GM10248 (cell line): Measurements from ENCODE around the gene GLOD4.

Experiments used
- CTCF ChIA-PET: fragments of 300-600 bp; sonication (Branson Sonifier 250); formaldehyde crosslinking; extraction: SDS; loops from one replicate; lab custom pipeline; 2021; ENCODE audit warnings: antibody characterized with exemption; lab: Yijun Ruan, JAX
- POLR2A ChIA-PET: fragments of 350-650 bp; sonication (Branson Sonifier 250); formaldehyde crosslinking; extraction: SDS; loops from one replicate; lab custom pipeline; 2020; ENCODE audit warnings: antibody characterized with exemption; lab: Yijun Ruan, JAX
- DNase-seq: peaks from one replicate; pipeline ENCODE4 v3.0.0; 2012; ENCODE audit errors: extremely low spot score
- TF ChIP-seq, protein P1 (sequence below): IDR thresholded peaks from 2 replicates; pipeline ENCODE4 v1.5.1; 2012; ENCODE audit warnings: mild to moderate bottlenecking, low read depth; ENCODE audit errors: extremely low read depth, missing control alignments, control extremely low read depth

Gene GLOD4

DNA sequence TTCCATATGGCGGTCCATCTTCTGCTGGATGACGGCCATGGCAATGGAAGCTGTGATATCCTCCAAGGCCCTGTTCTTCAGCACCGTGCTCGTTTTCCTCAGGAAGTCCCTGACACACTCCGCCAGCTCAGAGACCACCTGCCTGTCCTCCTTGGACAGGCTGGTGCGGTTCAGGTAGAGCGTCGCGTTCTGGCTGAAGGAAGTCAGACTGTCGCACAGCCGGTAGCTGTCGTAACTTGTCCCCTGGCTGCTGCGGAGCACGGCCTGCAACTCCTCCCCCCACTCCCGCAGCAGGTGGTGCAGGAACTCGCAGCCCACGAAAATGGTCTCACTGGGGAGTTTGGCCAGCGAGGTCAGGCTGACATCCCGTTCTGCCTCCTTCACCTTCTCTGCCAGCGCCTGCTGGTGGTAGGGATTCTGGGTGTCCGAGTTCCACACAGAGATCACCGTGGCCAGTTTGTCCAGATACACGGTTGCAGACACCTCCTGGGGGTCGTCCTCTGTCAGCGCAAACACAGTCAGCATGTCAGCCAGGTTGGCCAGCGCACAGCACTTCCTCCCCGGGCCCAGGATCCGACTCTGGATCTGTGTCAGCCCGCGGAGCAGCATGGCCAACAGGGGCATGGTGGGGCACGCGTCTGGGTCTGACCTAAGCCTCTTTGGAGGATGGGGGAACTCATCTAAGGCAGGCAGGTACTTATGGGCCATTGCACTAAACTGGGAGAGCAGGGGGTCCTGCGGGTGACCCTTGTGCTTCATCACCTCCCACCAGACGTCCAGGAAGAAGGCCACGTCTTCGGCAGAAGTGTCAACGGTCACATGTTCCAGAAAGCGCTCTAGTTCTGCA lies 35.1 kb downstream of the GLOD4 start:
- ChIA-PET CTCF (interaction anchor here (1.0 to 1.2 kb wide), 2 partner anchors 14 to 47 kb away, joined by 3 read pairs; no protein-coding TSS in a partner anchor), POLR2A (no interaction called here)
- TF ChIP-seq, protein P1, sequence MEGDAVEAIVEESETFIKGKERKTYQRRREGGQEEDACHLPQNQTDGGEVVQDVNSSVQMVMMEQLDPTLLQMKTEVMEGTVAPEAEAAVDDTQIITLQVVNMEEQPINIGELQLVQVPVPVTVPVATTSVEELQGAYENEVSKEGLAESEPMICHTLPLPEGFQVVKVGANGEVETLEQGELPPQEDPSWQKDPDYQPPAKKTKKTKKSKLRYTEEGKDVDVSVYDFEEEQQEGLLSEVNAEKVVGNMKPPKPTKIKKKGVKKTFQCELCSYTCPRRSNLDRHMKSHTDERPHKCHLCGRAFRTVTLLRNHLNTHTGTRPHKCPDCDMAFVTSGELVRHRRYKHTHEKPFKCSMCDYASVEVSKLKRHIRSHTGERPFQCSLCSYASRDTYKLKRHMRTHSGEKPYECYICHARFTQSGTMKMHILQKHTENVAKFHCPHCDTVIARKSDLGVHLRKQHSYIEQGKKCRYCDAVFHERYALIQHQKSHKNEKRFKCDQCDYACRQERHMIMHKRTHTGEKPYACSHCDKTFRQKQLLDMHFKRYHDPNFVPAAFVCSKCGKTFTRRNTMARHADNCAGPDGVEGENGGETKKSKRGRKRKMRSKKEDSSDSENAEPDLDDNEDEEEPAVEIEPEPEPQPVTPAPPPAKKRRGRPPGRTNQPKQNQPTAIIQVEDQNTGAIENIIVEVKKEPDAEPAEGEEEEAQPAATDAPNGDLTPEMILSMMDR: no peak
- DNase-seq: no peak

DNA sequence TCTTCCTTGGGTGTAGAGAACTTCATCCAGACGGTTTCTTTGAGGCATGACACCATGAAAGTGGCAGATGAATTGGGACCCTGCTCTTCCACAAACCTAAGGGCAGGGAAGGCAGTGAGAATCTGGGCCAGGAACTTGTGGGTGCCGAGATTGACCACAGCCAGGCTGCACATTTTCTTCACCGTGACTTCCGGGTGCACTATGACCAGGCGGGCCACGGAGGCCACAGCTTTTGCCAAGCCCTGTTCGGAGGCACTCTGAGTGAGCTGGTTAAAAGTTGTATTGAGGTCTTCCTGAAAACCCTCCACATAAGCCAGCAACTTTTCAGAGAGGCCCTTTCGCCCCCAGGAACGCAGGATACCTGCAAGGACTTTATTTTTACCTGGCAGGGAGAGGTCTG lies 35.9 kb downstream of the GLOD4 start:
- ChIA-PET CTCF (interaction anchor here (2.0 kb wide), 1 partner anchor 20 kb away, joined by 4 read pairs; no protein-coding TSS in a partner anchor), POLR2A (no interaction called here)
- no peak for DNase-seq

DNA sequence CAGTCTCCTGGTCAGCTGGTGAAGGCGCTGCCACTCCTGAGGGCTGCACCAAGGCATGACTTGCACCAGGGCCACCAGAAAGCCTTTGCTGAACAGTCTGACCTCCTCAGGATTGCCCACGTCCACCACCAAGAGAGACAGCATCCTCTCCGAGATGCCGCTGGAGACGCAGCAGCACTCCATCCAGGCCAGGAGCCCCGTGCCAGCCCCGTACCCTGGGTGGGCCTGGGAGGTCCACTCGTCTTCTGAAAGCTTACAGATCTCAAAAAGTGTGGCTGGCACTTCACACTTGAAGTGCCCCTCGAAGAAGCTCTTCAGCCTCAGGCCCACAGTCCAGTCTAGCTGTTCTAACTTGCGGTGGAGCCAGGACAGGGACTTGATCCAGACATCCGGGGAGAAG lies 36.7 kb downstream of the GLOD4 start:
- TF ChIP-seq, protein P1: no peak

More for the DNA sequence above, 35.9 kb downstream of the GLOD4 start:
- TF ChIP-seq, protein P1: no peak

DNA sequence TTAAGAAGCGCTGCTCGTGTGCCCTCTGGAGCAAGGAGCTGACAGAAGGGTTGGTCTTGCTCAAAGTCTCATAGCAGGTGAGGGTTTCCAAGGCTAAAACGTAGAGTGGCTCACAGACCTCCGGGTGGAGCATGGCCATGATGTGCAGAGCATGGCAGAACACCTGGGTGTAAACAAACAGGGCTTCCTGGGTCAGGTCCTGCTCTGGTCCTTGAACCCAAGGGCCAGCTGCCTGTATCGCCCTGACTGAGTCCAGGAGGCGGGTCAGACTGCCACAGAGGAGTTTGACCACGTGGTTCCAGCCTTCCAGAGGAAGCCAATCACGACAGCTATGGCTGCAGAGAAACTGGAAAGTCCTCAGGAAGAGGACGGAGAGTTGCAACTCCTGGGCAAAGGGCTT lies 37.1 kb downstream of the GLOD4 start:
- no peak for DNase-seq
- CTCF ChIA-PET: interaction anchor here (0.9 to 2.0 kb wide), 3 partner anchors 10 to 21 kb away, joined by 3 to 4 read pairs (median 3); no protein-coding TSS in a partner anchor
- POLR2A ChIA-PET: interaction anchor here (0.6 kb wide), 1 partner anchor 9 kb away, joined by 3 read pairs; no protein-coding TSS in a partner anchor
- TF ChIP-seq, protein P1: no peak

More for the DNA sequence above, 36.7 kb downstream of the GLOD4 start:
- POLR2A ChIA-PET: interaction anchor here (0.6 kb wide), 1 partner anchor 9 kb away, joined by 3 read pairs; no protein-coding TSS in a partner anchor
- CTCF ChIA-PET: interaction anchor here (2.0 kb wide), 1 partner anchor 21 kb away, joined by 4 read pairs; no protein-coding TSS in a partner anchor
- DNase-seq: no peak

DNA sequence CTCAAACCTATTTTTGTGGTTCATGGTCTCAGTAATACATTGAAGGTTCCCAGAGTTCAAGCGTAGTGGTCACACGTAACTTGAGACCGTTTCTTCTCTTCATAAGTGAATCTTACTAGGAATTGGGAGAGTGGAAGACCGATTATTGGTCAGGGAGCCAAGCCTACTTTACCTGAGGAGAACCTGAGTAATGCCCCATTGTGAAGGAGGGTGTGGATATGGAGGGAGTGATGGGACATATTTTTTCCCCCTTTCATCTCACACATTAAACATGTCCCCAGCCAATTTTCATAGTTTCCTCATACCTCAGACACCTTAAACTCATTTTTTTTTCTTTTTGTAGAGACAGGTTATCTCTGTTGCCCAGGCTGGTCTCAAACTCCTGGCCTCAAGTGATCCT lies 38.9 kb downstream of the GLOD4 start:
- CTCF ChIA-PET: interaction anchor here (0.8 kb wide), 1 partner anchor 254 kb away, joined by 3 read pairs; the partner anchor contains the start of gene TIMM22
- no peak for DNase-seq
- POLR2A ChIA-PET: interaction anchor here (0.6 kb wide), 1 partner anchor 39 kb away, joined by 3 read pairs; no protein-coding TSS in a partner anchor
- TF ChIP-seq, protein P1: no peak

DNA sequence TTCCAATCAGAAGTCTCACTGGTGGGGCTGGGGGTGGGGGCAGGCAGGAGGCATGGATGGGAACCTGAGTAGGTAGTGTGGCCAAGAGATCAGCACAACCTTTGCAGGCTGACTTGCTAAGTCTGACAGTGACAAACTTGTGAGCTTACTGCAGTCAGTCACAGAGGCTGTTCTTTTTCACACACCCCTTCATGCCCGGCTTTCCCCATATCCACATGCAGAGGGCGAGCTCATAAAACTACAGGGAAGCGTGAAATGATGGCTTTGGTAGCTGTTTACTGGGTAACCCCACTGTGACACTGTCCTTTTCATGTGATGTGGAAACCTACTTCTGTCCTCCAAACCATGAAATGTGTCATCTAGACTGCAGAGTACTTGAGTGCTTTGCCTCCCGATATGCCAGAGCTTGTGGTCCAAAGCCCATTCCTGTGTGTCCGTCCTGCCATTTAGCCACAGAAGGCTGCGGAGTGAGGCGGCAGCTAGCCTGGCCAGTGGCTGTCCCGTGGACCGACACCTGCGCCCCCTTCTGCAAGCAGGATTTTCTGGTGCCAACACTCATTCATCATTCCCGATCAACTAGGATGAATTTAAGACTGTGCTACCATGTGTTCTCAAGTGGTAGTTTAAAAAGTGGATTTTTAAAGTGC lies 39.8 kb downstream of the GLOD4 start:
- DNase-seq: no peak
- TF ChIP-seq, protein P1: no peak
- CTCF ChIA-PET: interaction anchor here (1.0 to 1.7 kb wide), 4 partner anchors 8 to 254 kb away, joined by 3 to 4 read pairs (median 3); partner anchors contain the start of genes GEMIN4 and TIMM22
- POLR2A ChIA-PET: interaction anchor here (0.6 to 0.9 kb wide), 3 partner anchors 9 to 511 kb away, joined by 3 read pairs; no protein-coding TSS in a partner anchor
